ENCODE data around the gene LRRFIP2. TPM values are rescaled to one million over a fixed set of nuclear protein-coding genes. Genes with fewer than 3 reads are reported as not detected.

Gene LRRFIP2
- total RNA-seq, 4 donors from 2014 or later, result 59.0 to 122 (median 72.5) TPM

DNA sequence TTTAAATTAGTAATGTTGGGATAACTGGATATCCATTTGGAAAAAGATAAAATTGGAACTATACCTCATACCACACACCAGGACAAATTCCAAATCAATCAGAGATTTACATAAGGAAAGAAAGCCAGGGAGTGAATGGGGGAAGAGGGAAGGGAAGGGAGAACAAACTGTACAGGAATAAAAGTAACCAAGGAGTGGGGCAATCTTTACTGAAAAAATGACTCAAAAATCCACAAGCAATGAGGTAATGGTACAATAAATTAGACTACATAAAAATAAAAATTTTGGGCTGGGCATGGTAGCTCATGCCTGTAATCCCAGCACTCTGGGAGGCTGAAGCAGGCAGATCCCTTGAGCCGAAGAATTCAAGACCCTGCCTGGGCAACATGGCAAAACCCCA lies 98.4 kb downstream of the LRRFIP2 start:
- peaks cover 44% of the 10 kb centered on the region for H3K36me3 ChIP-seq
- H3K27ac ChIP-seq, result no peak overlapping the region
- TF ChIP-seq POLR2A (IDR thresholded peaks at IDR 0.05), result no peak
- WGBS, result 100% methylated on average over 1 of the region's 1 CpG
- DNase-seq (ENCODE audit: low spot score in 2 of 2), result no peak
- no peaks in the 10 kb centered on the region for H3K9me3 ChIP-seq
- no peaks in the 10 kb centered on the region for H3K4me1 ChIP-seq
- no peaks in the 10 kb centered on the region for H3K27me3 ChIP-seq
- no peak overlapping the region for H3K4me3 ChIP-seq

GRCh38 chr3:37074178-37074577 lies 100.2 kb downstream of the LRRFIP2 start:
- TF ChIP-seq, protein P1, sequence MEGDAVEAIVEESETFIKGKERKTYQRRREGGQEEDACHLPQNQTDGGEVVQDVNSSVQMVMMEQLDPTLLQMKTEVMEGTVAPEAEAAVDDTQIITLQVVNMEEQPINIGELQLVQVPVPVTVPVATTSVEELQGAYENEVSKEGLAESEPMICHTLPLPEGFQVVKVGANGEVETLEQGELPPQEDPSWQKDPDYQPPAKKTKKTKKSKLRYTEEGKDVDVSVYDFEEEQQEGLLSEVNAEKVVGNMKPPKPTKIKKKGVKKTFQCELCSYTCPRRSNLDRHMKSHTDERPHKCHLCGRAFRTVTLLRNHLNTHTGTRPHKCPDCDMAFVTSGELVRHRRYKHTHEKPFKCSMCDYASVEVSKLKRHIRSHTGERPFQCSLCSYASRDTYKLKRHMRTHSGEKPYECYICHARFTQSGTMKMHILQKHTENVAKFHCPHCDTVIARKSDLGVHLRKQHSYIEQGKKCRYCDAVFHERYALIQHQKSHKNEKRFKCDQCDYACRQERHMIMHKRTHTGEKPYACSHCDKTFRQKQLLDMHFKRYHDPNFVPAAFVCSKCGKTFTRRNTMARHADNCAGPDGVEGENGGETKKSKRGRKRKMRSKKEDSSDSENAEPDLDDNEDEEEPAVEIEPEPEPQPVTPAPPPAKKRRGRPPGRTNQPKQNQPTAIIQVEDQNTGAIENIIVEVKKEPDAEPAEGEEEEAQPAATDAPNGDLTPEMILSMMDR (IDR thresholded peaks at IDR 0.05), result no peak
- TF ChIP-seq POLR2A (IDR thresholded peaks at IDR 0.05) (no peak), EP300 (IDR thresholded peaks at IDR 0.05) (no peak), POLR2AphosphoS5 (IDR thresholded peaks at IDR 0.05) (no peak)
- 75% methylated on average over 3 of the region's 3 CpGs for WGBS
- Histone ChIP-seq H3K27ac (no peak overlapping the region), H3K4me3 (no peak overlapping the region), H3K36me3 (peaks cover 39% of the 10 kb centered on the region), H3K27me3 (no peaks in the 10 kb centered on the region), H3K4me1 (no peaks in the 10 kb centered on the region), H3K9me3 (no peaks in the 10 kb centered on the region)
- no peak for DNase-seq (ENCODE audit: low spot score in 2 of 2)

GRCh38 chr3:37072892-37073291 lies 101.5 kb downstream of the LRRFIP2 start:
- Histone ChIP-seq H3K4me3 (no peak overlapping the region), H3K36me3 (peaks cover 27% of the 10 kb centered on the region), H3K9me3 (no peaks in the 10 kb centered on the region), H3K27me3 (no peaks in the 10 kb centered on the region), H3K4me1 (no peaks in the 10 kb centered on the region), H3K27ac (no peak overlapping the region)
- WGBS, result 30% methylated on average over 2 of the region's 2 CpGs
- no peak for DNase-seq (ENCODE audit: low spot score in 2 of 2)
- TF ChIP-seq POLR2AphosphoS5 (IDR thresholded peaks at IDR 0.05) (no peak), POLR2A (IDR thresholded peaks at IDR 0.05) (no peak), EP300 (IDR thresholded peaks at IDR 0.05) (no peak)
- TF ChIP-seq, protein P1 (IDR thresholded peaks at IDR 0.05), result no peak

DNA sequence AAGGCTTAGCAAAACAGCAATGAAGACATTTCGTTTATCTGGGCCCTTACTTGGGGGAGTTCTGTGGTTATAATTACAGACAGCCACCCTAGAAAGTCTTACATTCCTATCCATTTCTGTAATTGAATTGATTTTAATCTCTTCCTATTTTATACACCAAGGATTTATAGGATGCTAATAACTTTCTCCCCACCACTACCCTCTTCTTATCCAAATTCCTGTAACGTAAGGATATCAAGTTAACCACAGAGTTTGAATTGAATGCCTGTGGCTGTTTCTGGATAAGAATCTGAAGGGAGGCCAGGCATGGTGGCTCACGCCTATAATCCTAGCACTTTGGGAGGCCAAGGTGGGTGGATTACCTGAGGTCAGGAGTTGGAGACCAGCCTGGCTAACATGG lies 102.5 kb downstream of the LRRFIP2 start:
- TF ChIP-seq EP300 (IDR thresholded peaks at IDR 0.05), result no peak
- TF ChIP-seq POLR2A (IDR thresholded peaks at IDR 0.05), result no peak
- no peak for TF ChIP-seq POLR2AphosphoS5 (IDR thresholded peaks at IDR 0.05)
- TF ChIP-seq, protein P1 (IDR thresholded peaks at IDR 0.05), result no peak
- H3K36me3 ChIP-seq, result peaks cover 27% of the 10 kb centered on the region
- H3K27ac ChIP-seq, result no peak overlapping the region

DNA sequence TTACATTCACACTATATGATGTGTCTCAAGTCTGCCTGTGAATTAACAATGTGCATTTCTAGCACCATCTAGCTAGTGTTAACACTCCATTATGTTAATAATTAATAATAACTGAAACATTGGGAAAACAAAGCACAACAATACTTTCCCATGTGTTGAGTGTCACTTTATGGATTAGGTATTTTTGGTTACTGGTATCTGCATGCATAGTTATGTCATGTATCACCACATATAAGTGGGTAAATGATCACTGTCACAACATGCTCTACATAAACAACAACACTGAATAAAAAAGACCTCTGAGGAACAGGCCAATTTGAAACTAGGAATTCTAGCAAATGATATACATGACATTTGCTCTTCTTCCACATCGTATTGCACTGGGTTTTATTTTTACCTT lies 106.4 kb downstream of the LRRFIP2 start:
- H3K27ac ChIP-seq, result no peak overlapping the region
- H3K27me3 ChIP-seq, result no peaks in the 10 kb centered on the region
- peaks cover 41% of the 10 kb centered on the region for H3K36me3 ChIP-seq
- DNase-seq (ENCODE audit: low spot score in 2 of 2), result no peak
- no peak overlapping the region for H3K4me3 ChIP-seq
- no peaks in the 10 kb centered on the region for H3K4me1 ChIP-seq
- TF ChIP-seq POLR2AphosphoS5 (IDR thresholded peaks at IDR 0.05), result no peak
- TF ChIP-seq, protein P1 (IDR thresholded peaks at IDR 0.05), result no peak
- TF ChIP-seq EP300 (IDR thresholded peaks at IDR 0.05), result no peak
- TF ChIP-seq POLR2A (IDR thresholded peaks at IDR 0.05), result no peak
- no peaks in the 10 kb centered on the region for H3K9me3 ChIP-seq
- 88% methylated on average over 1 of the region's 1 CpG for WGBS

More for the DNA sequence above, 102.5 kb downstream of the LRRFIP2 start:
- Histone ChIP-seq H3K4me1 (no peaks in the 10 kb centered on the region), H3K4me3 (no peak overlapping the region), H3K9me3 (no peaks in the 10 kb centered on the region), H3K27me3 (no peaks in the 10 kb centered on the region)
- DNase-seq (ENCODE audit: low spot score in 2 of 2), result no peak
- 84% methylated on average over 3 of the region's 3 CpGs for WGBS

DNA sequence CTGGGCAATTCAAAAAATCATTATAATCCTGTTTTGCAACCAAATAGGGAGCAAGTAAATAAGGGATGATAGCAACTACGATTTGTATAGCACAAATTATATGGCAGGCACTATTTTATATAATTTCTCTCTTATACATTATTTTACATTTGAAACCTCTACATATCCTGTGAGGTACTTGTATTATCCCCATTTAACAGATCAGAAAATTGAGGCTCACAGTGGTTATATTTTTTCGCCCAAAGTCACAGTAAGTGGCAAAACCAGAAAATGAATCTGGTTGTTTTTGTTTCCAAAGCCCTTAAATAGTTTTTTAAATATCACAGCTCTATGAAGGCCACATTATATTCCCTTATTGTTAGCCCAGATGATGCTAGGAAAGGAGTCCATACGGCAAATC lies 106.8 kb downstream of the LRRFIP2 start:
- Histone ChIP-seq H3K27me3 (no peaks in the 10 kb centered on the region), H3K36me3 (peaks cover 46% of the 10 kb centered on the region), H3K9me3 (no peaks in the 10 kb centered on the region), H3K4me3 (no peak overlapping the region), H3K4me1 (no peaks in the 10 kb centered on the region), H3K27ac (no peak overlapping the region)
- DNase-seq (ENCODE audit: low spot score in 2 of 2), result no peak
- 93% methylated on average over 3 of the region's 3 CpGs for WGBS
- TF ChIP-seq POLR2A (IDR thresholded peaks at IDR 0.05), result no peak
- TF ChIP-seq, protein P1 (IDR thresholded peaks at IDR 0.05), result no peak
- TF ChIP-seq POLR2AphosphoS5 (IDR thresholded peaks at IDR 0.05), result no peak
- TF ChIP-seq EP300 (IDR thresholded peaks at IDR 0.05), result no peak

Measured in suprapubic skin (tissue), 4 donors.